Osteocyte (in vitro differentiated cells): ENCODE data around the gene FJX1. TPM values are rescaled to one million over a fixed set of nuclear protein-coding genes. Genes with fewer than 3 reads are reported as not detected.
A peak's percentile ranks its signal among the peaks of the same experiment; 100 is the strongest.

Experiments
- DNase-seq: peaks from one replicate; pipeline ENCODE4 v3.0.0; 2021; ENCODE audit warnings: mixed read lengths; ENCODE audit not compliant: unreplicated experiment; ENCODE audit errors: extremely low spot score
- H3K27ac Mint-ChIP-seq: one replicate; pipeline ENCODE4 v1.8.0; 2021; ENCODE audit warnings: mild to moderate bottlenecking, mixed read lengths; ENCODE audit not compliant: unreplicated experiment
- H3K27me3 Mint-ChIP-seq: one replicate; pipeline ENCODE4 v1.8.0; 2021; ENCODE audit warnings: mixed read lengths; ENCODE audit not compliant: unreplicated experiment
- H3K36me3 Mint-ChIP-seq: one replicate; pipeline ENCODE4 v1.8.0; 2021; ENCODE audit warnings: mixed read lengths; ENCODE audit not compliant: unreplicated experiment
- H3K4me1 Mint-ChIP-seq: one replicate; pipeline ENCODE4 v1.8.0; 2021; ENCODE audit warnings: mixed read lengths; ENCODE audit not compliant: unreplicated experiment
- H3K4me3 Mint-ChIP-seq: one replicate; pipeline ENCODE4 v1.8.0; 2021; ENCODE audit warnings: mild to moderate bottlenecking, moderate library complexity, mixed read lengths; ENCODE audit not compliant: unreplicated experiment
- H3K9me3 Mint-ChIP-seq: one replicate; pipeline ENCODE4 v1.8.0; 2021; ENCODE audit warnings: mixed read lengths; ENCODE audit not compliant: unreplicated experiment
- total RNA-seq: library from RNA; stranded (reverse); gene quantifications from 2 replicates; pipeline ENCODE4 v1.2.1, GENCODE V29; 2021
- TF ChIP-seq, protein P1 (sequence below): fragments of 200-600 bp; sonication (generic); IDR thresholded peaks from 2 replicates; pipeline ENCODE4 v1.5.0; 2021; ENCODE audit warnings: antibody characterized with exemption, mild to moderate bottlenecking, moderate library complexity

Gene FJX1
- total RNA-seq, 1 donor from 2014 or later: 21.6 TPM

DNA sequence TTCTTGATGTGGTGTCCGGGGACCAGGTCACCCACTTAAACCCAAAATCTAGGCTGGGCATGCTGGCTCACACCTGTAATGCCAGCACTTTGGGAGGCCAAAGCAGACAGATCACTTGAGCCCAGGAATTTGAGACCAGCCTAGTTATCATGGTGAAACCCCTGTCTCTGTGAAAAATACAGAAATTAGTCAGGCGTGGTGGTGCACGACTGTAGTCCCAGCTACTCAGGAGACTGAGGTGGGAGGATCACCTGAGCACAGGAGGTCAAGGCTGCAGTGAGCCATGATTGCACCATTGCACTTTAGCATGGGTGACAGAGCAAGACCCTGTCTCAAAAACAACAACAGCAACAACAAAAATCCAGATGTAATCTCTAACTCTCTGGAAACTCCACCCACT lies 30.3 kb upstream of the FJX1 start:
- TF ChIP-seq, protein P1, sequence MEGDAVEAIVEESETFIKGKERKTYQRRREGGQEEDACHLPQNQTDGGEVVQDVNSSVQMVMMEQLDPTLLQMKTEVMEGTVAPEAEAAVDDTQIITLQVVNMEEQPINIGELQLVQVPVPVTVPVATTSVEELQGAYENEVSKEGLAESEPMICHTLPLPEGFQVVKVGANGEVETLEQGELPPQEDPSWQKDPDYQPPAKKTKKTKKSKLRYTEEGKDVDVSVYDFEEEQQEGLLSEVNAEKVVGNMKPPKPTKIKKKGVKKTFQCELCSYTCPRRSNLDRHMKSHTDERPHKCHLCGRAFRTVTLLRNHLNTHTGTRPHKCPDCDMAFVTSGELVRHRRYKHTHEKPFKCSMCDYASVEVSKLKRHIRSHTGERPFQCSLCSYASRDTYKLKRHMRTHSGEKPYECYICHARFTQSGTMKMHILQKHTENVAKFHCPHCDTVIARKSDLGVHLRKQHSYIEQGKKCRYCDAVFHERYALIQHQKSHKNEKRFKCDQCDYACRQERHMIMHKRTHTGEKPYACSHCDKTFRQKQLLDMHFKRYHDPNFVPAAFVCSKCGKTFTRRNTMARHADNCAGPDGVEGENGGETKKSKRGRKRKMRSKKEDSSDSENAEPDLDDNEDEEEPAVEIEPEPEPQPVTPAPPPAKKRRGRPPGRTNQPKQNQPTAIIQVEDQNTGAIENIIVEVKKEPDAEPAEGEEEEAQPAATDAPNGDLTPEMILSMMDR: no peak
- no peaks in the 10 kb centered on the region for H3K27me3 Mint-ChIP-seq
- peaks cover 48% of the 10 kb centered on the region for H3K4me1 Mint-ChIP-seq
- no peak overlapping the region for H3K4me3 Mint-ChIP-seq
- no peak overlapping the region for H3K27ac Mint-ChIP-seq
- no peaks in the 10 kb centered on the region for H3K9me3 Mint-ChIP-seq
- no peaks in the 10 kb centered on the region for H3K36me3 Mint-ChIP-seq
- DNase-seq: no peak

DNA sequence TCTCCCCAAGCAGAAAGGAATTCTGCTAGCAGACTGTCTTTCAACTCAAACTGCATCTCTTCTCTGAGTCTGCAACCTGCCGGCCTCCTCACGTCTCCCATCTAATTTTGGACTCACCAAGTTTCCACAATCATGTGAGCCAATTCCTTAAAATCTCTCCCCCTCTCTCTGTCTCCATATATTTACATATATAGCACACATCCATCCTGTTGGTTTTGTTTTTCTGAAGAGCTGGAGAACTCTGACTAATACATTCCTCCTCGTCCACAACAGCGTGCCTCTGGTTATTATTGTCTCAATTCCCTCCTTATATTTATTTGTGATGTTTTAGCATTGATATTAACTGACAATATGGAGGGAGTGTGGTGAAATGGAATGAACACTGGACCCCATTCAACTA lies 29.6 kb upstream of the FJX1 start:
- H3K4me1 Mint-ChIP-seq: peaks cover 44% of the 10 kb centered on the region
- H3K4me3 Mint-ChIP-seq: no peak overlapping the region
- no peaks in the 10 kb centered on the region for H3K9me3 Mint-ChIP-seq
- TF ChIP-seq, protein P1: no peak
- H3K27ac Mint-ChIP-seq: peak overlapping the region; percentile 75
- H3K27me3 Mint-ChIP-seq: no peaks in the 10 kb centered on the region
- H3K36me3 Mint-ChIP-seq: no peaks in the 10 kb centered on the region
- DNase-seq: no peak

DNA sequence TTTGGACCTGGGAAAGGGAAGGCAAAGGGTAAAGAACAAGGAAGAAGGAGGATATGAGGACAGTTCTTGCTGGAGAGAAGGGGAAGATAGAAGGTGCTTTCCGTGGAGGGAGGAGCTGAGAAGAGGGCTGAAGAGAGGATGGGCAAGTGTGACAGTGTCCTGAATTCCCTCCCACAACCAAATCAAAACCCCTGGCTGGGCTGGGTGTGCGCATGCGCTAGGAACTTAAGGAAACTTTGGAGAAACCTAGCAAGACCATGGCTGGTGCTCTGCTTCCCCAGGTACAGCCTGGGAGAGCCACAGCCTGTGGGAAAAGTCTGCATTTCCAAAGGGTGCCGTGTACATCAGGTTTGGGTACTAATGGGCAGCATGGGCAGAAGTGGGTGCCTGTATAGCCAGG lies 29.0 kb upstream of the FJX1 start:
- no peaks in the 10 kb centered on the region for H3K9me3 Mint-ChIP-seq
- no peaks in the 10 kb centered on the region for H3K27me3 Mint-ChIP-seq
- peak overlapping the region; percentile 75 for H3K27ac Mint-ChIP-seq

DNA sequence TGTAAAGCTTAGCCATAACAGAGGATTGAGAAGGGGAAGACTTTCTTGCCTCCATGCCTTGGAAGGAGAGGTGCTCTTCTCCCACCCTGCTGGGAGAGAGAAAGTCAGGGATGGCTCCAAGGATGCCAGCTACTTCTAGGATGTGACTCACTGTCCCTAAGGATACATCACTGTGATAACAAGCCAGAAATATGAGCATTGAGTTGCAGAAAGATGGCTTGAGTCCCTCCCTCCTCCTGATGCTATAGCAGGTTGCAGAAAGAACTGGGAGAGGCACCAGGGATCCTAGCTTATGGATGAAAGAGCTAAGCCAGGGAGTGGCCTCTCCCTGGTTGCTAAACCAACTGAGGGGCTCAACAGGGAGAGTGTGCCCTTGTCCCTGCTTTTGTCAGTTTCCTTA lies 27.8 kb upstream of the FJX1 start:
- DNase-seq: no peak
- no peaks in the 10 kb centered on the region for H3K27me3 Mint-ChIP-seq
- no peak overlapping the region for H3K4me3 Mint-ChIP-seq

More for the DNA sequence above, 29.0 kb upstream of the FJX1 start:
- peaks cover 39% of the 10 kb centered on the region for H3K4me1 Mint-ChIP-seq
- TF ChIP-seq, protein P1: no peak
- no peak overlapping the region for H3K4me3 Mint-ChIP-seq
- DNase-seq: no peak
- H3K36me3 Mint-ChIP-seq: no peaks in the 10 kb centered on the region

DNA sequence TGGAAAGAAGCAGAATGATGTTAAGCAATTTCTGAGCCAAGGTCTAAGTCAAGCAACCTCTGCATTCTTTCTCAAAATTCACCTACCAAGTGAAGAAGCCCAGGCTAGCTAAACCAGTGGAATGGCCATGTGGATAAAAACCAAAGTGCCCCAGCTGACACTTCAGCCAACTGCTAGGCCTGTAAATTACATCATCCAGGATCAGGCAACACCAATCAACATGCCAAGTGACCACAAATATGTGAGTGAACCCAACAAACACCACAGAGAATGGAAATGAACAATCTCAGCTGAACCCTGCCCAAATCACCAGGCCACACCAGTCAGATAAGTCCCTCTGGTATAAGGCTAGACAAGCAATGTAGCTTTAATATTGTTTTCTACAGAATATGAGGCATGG lies 25.1 kb upstream of the FJX1 start:
- H3K4me1 Mint-ChIP-seq: peaks cover 30% of the 10 kb centered on the region
- DNase-seq: no peak
- no peaks in the 10 kb centered on the region for H3K36me3 Mint-ChIP-seq
- peak overlapping the region; percentile 5 for H3K27ac Mint-ChIP-seq
- no peaks in the 10 kb centered on the region for H3K27me3 Mint-ChIP-seq
- H3K9me3 Mint-ChIP-seq: no peaks in the 10 kb centered on the region
- no peak overlapping the region for H3K4me3 Mint-ChIP-seq
- TF ChIP-seq, protein P1: no peak

More for the DNA sequence above, 27.8 kb upstream of the FJX1 start:
- H3K36me3 Mint-ChIP-seq: no peaks in the 10 kb centered on the region
- peaks cover 38% of the 10 kb centered on the region for H3K4me1 Mint-ChIP-seq
- no peak overlapping the region for H3K27ac Mint-ChIP-seq
- TF ChIP-seq, protein P1: no peak
- no peaks in the 10 kb centered on the region for H3K9me3 Mint-ChIP-seq
